Endodermal cell (in vitro differentiated cells): ENCODE measurements around the gene SPATA31D4. TPM values are rescaled to one million over a fixed set of nuclear protein-coding genes. Genes with fewer than 3 reads are reported as not detected.

Source experiments
- DNase-seq: peaks from one replicate; pipeline ENCODE4 v3.0.0-alpha.2; 2017
- H3K27ac ChIP-seq: 2 replicates; pipeline ENCODE4 v1.5.1; 2013; ENCODE audit warnings: mild to moderate bottlenecking, low read depth, low read length, moderate library complexity
- H3K27me3 ChIP-seq: 2 replicates; pipeline ENCODE4 v1.6.1; 2013; ENCODE audit warnings: mild to moderate bottlenecking, low read length, moderate library complexity; ENCODE audit not compliant: insufficient read depth, control insufficient read depth, poor library complexity, severe bottlenecking
- H3K36me3 ChIP-seq: 2 replicates; pipeline ENCODE4 v1.7.0; 2013; ENCODE audit warnings: mild to moderate bottlenecking, low read length, moderate library complexity; ENCODE audit not compliant: control insufficient read depth, insufficient read depth
- H3K4me1 ChIP-seq: one replicate; pipeline ENCODE4 v1.7.0; 2013; ENCODE audit warnings: low read length; ENCODE audit not compliant: control insufficient read depth, insufficient read depth
- H3K4me3 ChIP-seq: 2 replicates; pipeline ENCODE4 v1.5.1; 2013; ENCODE audit warnings: mild to moderate bottlenecking, low read length, moderate library complexity
- H3K9ac ChIP-seq: 2 replicates; pipeline ENCODE4 v1.6.1; 2013; ENCODE audit warnings: mild to moderate bottlenecking, low read length, moderate library complexity; ENCODE audit not compliant: poor library complexity, severe bottlenecking; ENCODE audit errors: extremely low read depth
- H3K9me3 ChIP-seq: 2 replicates; pipeline ENCODE4 v1.6.1; 2013; ENCODE audit warnings: mild to moderate bottlenecking, low read length, moderate library complexity; ENCODE audit not compliant: control insufficient read depth
- H3K27ac Mint-ChIP-seq: 2 replicates; pipeline ENCODE4 v1.8.0; 2020; ENCODE audit warnings: mixed read lengths
- H3K27me3 Mint-ChIP-seq: 2 replicates; pipeline ENCODE4 v1.8.0; 2021; ENCODE audit warnings: mild to moderate bottlenecking, mixed read lengths; ENCODE audit not compliant: insufficient read depth
- H3K36me3 Mint-ChIP-seq: 2 replicates; pipeline ENCODE4 v1.8.0; 2020; ENCODE audit warnings: low read depth, mixed read lengths
- H3K4me1 Mint-ChIP-seq: 2 replicates; pipeline ENCODE4 v1.8.0; 2020; ENCODE audit warnings: mixed read lengths
- H3K4me3 Mint-ChIP-seq: 2 replicates; pipeline ENCODE4 v1.8.0; 2020; ENCODE audit warnings: mild to moderate bottlenecking, moderate library complexity, mixed read lengths
- H3K9me3 Mint-ChIP-seq: 2 replicates; pipeline ENCODE4 v1.8.0; 2020; ENCODE audit warnings: mild to moderate bottlenecking, mixed read lengths
- CTCF ChIP-seq: fragments of 200-600 bp; sonication (generic); conservative IDR thresholded peaks from 2 replicates; pipeline ENCODE4 v1.5.0; 2021; ENCODE audit warnings: antibody characterized with exemption, mild to moderate bottlenecking
- WGBS, 2 experiments: methylation state at CpG; one replicate each; pipeline versions ENCODE4 v1.1.5 to v1.1.7; 2013; ENCODE audit warnings: missing lambda C conversion rate in 2 of 2, mixed read lengths in 1 of 2; ENCODE audit not compliant: insufficient coverage in 1 of 2, insufficient read length in 1 of 2; 5-methylcytosine and 5-hydroxymethylcytosine counted together
- total RNA-seq, 2 donors: library from RNA; stranded (reverse); fragmentation: NEBNext Ultra II Directional in 1 of 2; extraction: Animal tissue kit (Norgen Biotek cat#: 25700) in 1 of 2; gene quantifications; 2 replicates in 1 of 2; 3 replicates in 1 of 2; pipeline ENCODE4 v1.2.1, GENCODE V29; 2021

SPATA31D4 gene
- total RNA-seq, 2 donors from 2014 or later: not detected

- Mint-ChIP-seq H3K4me3 (no peak overlapping the region), H3K4me1 (no peaks in the 10 kb centered on the region), H3K36me3 (no peaks in the 10 kb centered on the region), H3K27ac (no peak overlapping the region), H3K9me3 (peaks cover 3% of the 10 kb centered on the region), H3K27me3 (peaks cover 24% of the 10 kb centered on the region)
- 84 to 89% methylated on average over 3 of the region's 3 CpGs for WGBS, 2 experiments
- Histone ChIP-seq H3K4me3 (no peak overlapping the region), H3K36me3 (no peaks in the 10 kb centered on the region), H3K9ac (no peak overlapping the region), H3K27me3 (no peaks in the 10 kb centered on the region), H3K27ac (no peak overlapping the region), H3K4me1 (no peaks in the 10 kb centered on the region), H3K9me3 (no peaks in the 10 kb centered on the region)
- DNase-seq: no peak
- no peak for TF ChIP-seq CTCF
These were observed 39.8 kb downstream of the SPATA31D4 start for GRCh38 chr9:81968026-81968425.

GRCh38 chr9:81969971-81970370 is 41.7 kb downstream of the SPATA31D4 start:
- Mint-ChIP-seq H3K27me3 (peaks cover 25% of the 10 kb centered on the region), H3K4me1 (no peaks in the 10 kb centered on the region), H3K4me3 (no peak overlapping the region), H3K36me3 (no peaks in the 10 kb centered on the region), H3K9me3 (peaks cover 7% of the 10 kb centered on the region), H3K27ac (no peak overlapping the region)
- TF ChIP-seq CTCF: no peak
- no peaks in the 10 kb centered on the region for H3K36me3 ChIP-seq
- H3K4me3 ChIP-seq: no peak overlapping the region
- no peak overlapping the region for H3K27ac ChIP-seq
- H3K9me3 ChIP-seq: no peaks in the 10 kb centered on the region
- no peaks in the 10 kb centered on the region for H3K27me3 ChIP-seq
- no peaks in the 10 kb centered on the region for H3K4me1 ChIP-seq
- H3K9ac ChIP-seq: no peak overlapping the region
- DNase-seq: no peak

GRCh38 chr9:81971727-81972126 is 43.5 kb downstream of the SPATA31D4 start:
- H3K9ac ChIP-seq: no peak overlapping the region
- Mint-ChIP-seq H3K27me3 (peaks cover 30% of the 10 kb centered on the region), H3K4me3 (no peak overlapping the region), H3K9me3 (peaks cover 4% of the 10 kb centered on the region), H3K4me1 (no peaks in the 10 kb centered on the region), H3K27ac (no peak overlapping the region), H3K36me3 (no peaks in the 10 kb centered on the region)
- no peaks in the 10 kb centered on the region for H3K36me3 ChIP-seq
- no peaks in the 10 kb centered on the region for H3K9me3 ChIP-seq
- H3K4me1 ChIP-seq: no peaks in the 10 kb centered on the region
- no peak overlapping the region for H3K4me3 ChIP-seq
- TF ChIP-seq CTCF: no peak
- no peaks in the 10 kb centered on the region for H3K27me3 ChIP-seq
- no peak overlapping the region for H3K27ac ChIP-seq
- no peak for DNase-seq
